MM.1S (cell line): ENCODE measurements around the gene METTL24.

Experiments
- DNase-seq: peaks from one replicate; pipeline ENCODE4 v3.0.0-alpha.2; 2015
- H2AFZ ChIP-seq: fragments of 300-600 bp; sonication (generic); 2 replicates; pipeline ENCODE4 v1.6.0; 2016; ENCODE audit warnings: antibody characterized with exemption, low read length
- H3F3A ChIP-seq: fragments of 300-600 bp; sonication (generic); 2 replicates; pipeline ENCODE4 v1.6.1; 2016; ENCODE audit warnings: mild to moderate bottlenecking, antibody characterized with exemption, low read length, moderate library complexity, mixed read lengths; ENCODE audit not compliant: insufficient read depth
- H3K27ac ChIP-seq: fragments of 300-600 bp; sonication (generic); 2 replicates; pipeline ENCODE4 v1.5.1; 2016; ENCODE audit warnings: mild to moderate bottlenecking, low read length
- H3K27me3 ChIP-seq: fragments of 300-600 bp; sonication (generic); replicated peaks from 2 replicates; pipeline ENCODE4 v1.6.0; 2016; ENCODE audit warnings: low read length; ENCODE audit not compliant: insufficient read depth
- H3K36me3 ChIP-seq: fragments of 300-600 bp; sonication (generic); replicated peaks from 2 replicates; pipeline ENCODE4 v1.6.1; 2016; ENCODE audit warnings: mild to moderate bottlenecking, low read length, mixed read lengths; ENCODE audit not compliant: insufficient read depth
- H3K4me1 ChIP-seq: fragments of 300-600 bp; sonication (generic); 2 replicates; pipeline ENCODE4 v1.6.1; 2016; ENCODE audit warnings: low read length, mixed read lengths
- H3K4me2 ChIP-seq: fragments of 300-600 bp; sonication (generic); 2 replicates; pipeline ENCODE4 v1.6.0; 2016; ENCODE audit warnings: low read depth, low read length
- H3K4me3 ChIP-seq: fragments of 300-600 bp; sonication (generic); 2 replicates; pipeline ENCODE4 v1.5.1; 2016; ENCODE audit warnings: low read length, mixed read lengths
- H3K79me2 ChIP-seq: fragments of 300-600 bp; sonication (generic); 2 replicates; pipeline ENCODE4 v1.6.1; 2016; ENCODE audit warnings: mixed run types, low read length, mixed read lengths
- H3K9ac ChIP-seq: fragments of 300-600 bp; sonication (generic); 2 replicates; pipeline ENCODE4 v1.6.1; 2016; ENCODE audit warnings: low read length, mixed read lengths
- H3K9me2 ChIP-seq: fragments of 300-600 bp; sonication (generic); replicated peaks from 2 replicates; pipeline ENCODE4 v1.6.1; 2016; ENCODE audit warnings: mild to moderate bottlenecking, low read length, mixed read lengths; ENCODE audit not compliant: insufficient read depth
- H3K9me3 ChIP-seq: fragments of 300-600 bp; sonication (generic); replicated peaks from 2 replicates; pipeline ENCODE4 v1.6.1; 2016; ENCODE audit warnings: mild to moderate bottlenecking, low read length, mixed read lengths; ENCODE audit not compliant: insufficient read depth
- H4K20me1 ChIP-seq: fragments of 300-600 bp; sonication (generic); 2 replicates; pipeline ENCODE4 v1.6.1; 2016; ENCODE audit warnings: mild to moderate bottlenecking, low read length, moderate library complexity, mixed read lengths; ENCODE audit not compliant: insufficient read depth
- CTCF ChIP-seq: fragments of 300-600 bp; sonication (generic); IDR thresholded peaks from 2 replicates; pipeline ENCODE4 v1.5.1; 2016; ENCODE audit warnings: antibody characterized with exemption, low read length, mixed read lengths
- EZH2 ChIP-seq: fragments of 300-600 bp; sonication (generic); optimal IDR thresholded peaks from 2 replicates; pipeline ENCODE3; 2017; ENCODE audit warnings: low read depth, mild to moderate bottlenecking, antibody characterized with exemption, low read length, mixed read lengths
- EZH2phosphoT487 ChIP-seq: fragments of 300-600 bp; sonication (generic); IDR thresholded peaks from 2 replicates; pipeline ENCODE4 v1.6.1; 2018; ENCODE audit warnings: antibody characterized with exemption, low read length

METTL24 gene

GRCh38 chr6:110331390-110331789 is 26.8 kb downstream of the METTL24 start:
- H3K9ac ChIP-seq, result no peak overlapping the region
- H3K79me2 ChIP-seq, result no peaks in the 10 kb centered on the region

GRCh38 chr6:110329714-110330436 is 28.3 kb downstream of the METTL24 start:
- Histone ChIP-seq H2AFZ (no peak overlapping the region), H4K20me1 (no peaks in the 10 kb centered on the region), H3K9me2 (no peaks in the 10 kb centered on the region), H3K9me3 (no peaks in the 10 kb centered on the region), H3K9ac (no peak overlapping the region), H3K36me3 (no peaks in the 10 kb centered on the region), H3K79me2 (no peaks in the 10 kb centered on the region), H3F3A (no peaks in the 10 kb centered on the region), H3K27me3 (peaks cover 68% of the 10 kb centered on the region; the same call in 1 of the 2 replicates), H3K4me2 (no peak overlapping the region), H3K27ac (no peak overlapping the region), H3K4me3 (no peak overlapping the region), H3K4me1 (no peaks in the 10 kb centered on the region)
- no peak for DNase-seq
- no peak for TF ChIP-seq EZH2phosphoT487
- TF ChIP-seq CTCF, result no peak
- TF ChIP-seq EZH2, result no peak

More at GRCh38 chr6:110331390-110331789, 26.8 kb downstream of the METTL24 start:
- Histone ChIP-seq H3K27me3 (peaks cover 75% of the 10 kb centered on the region), H3K9me2 (no peaks in the 10 kb centered on the region), H3K4me1 (no peaks in the 10 kb centered on the region), H4K20me1 (no peaks in the 10 kb centered on the region), H3K9me3 (no peaks in the 10 kb centered on the region), H3K4me2 (no peak overlapping the region), H3K4me3 (no peak overlapping the region), H3K27ac (no peak overlapping the region), H2AFZ (no peak overlapping the region), H3F3A (no peaks in the 10 kb centered on the region), H3K36me3 (no peaks in the 10 kb centered on the region)
- TF ChIP-seq EZH2phosphoT487 (no peak), CTCF (no peak), EZH2 (no peak)
- DNase-seq, result no peak

- Histone ChIP-seq H3F3A (no peaks in the 10 kb centered on the region), H3K9me2 (no peaks in the 10 kb centered on the region), H3K9ac (no peak overlapping the region), H3K4me3 (no peak overlapping the region), H3K27ac (no peak overlapping the region), H3K4me2 (no peak overlapping the region), H2AFZ (no peak overlapping the region), H3K79me2 (no peaks in the 10 kb centered on the region), H4K20me1 (no peaks in the 10 kb centered on the region), H3K36me3 (no peaks in the 10 kb centered on the region), H3K27me3 (peaks cover 62% of the 10 kb centered on the region; the same call in 1 of the 2 replicates), H3K9me3 (no peaks in the 10 kb centered on the region), H3K4me1 (no peaks in the 10 kb centered on the region)
- no peak for TF ChIP-seq EZH2
- TF ChIP-seq CTCF, result no peak
- no peak for TF ChIP-seq EZH2phosphoT487
- no peak for DNase-seq
Observed at GRCh38 chr6:110329348-110329713, 28.8 kb downstream of the METTL24 start.
